ENCODE measurements around the gene ERCC2.
"Not testable (repeated sequence)": the region's sequence is repeated elsewhere in the genome, so short reads cannot be mapped to it uniquely, and the experiment has no call there.

Gene ERCC2

GRCh38 chr19:45336696-45337251, 33.6 kb downstream of the ERCC2 start:
- no peak for DNase-seq (ENCODE audit: low read depth in 2 of 2, low spot score in 1 of 2)

- DNase-seq (ENCODE audit: low read depth in 2 of 2, low spot score in 1 of 2): not testable (repeated sequence)
Measured at GRCh38 chr19:45334881-45335280, 35.5 kb downstream of the ERCC2 start.

- no peak for DNase-seq (ENCODE audit: low read depth in 2 of 2, low spot score in 1 of 2)
Measured at GRCh38 chr19:45333609-45334303, 36.6 kb downstream of the ERCC2 start.

GRCh38 chr19:45331411-45331810, 39.0 kb downstream of the ERCC2 start:
- no peak for DNase-seq (ENCODE audit: low read depth in 2 of 2, low spot score in 1 of 2)

- DNase-seq (ENCODE audit: low read depth in 2 of 2, low spot score in 1 of 2): no peak
Measured at GRCh38 chr19:45327404-45328143, 42.8 kb downstream of the ERCC2 start.

- DNase-seq (ENCODE audit: low read depth in 2 of 2, low spot score in 1 of 2): no peak
Measured at GRCh38 chr19:45324349-45324907, 45.9 kb downstream of the ERCC2 start.

GRCh38 chr19:45323671-45324081, 46.7 kb downstream of the ERCC2 start:
- DNase-seq (ENCODE audit: low read depth in 2 of 2, low spot score in 1 of 2): no peak

GRCh38 chr19:45322744-45323281, 47.6 kb downstream of the ERCC2 start, which contains the start of gene CKM:
TSS of gene CKM (minus strand) at chr19:45322875. CDS start at chr19:45319713, 3,162 bp downstream.
- no peak for DNase-seq (ENCODE audit: low read depth in 2 of 2, low spot score in 1 of 2)

GRCh38 chr19:45322311-45322710, 48.1 kb downstream of the ERCC2 start:
- DNase-seq (ENCODE audit: low read depth in 2 of 2, low spot score in 1 of 2): no peak

GRCh38 chr19:45321848-45322247, 48.5 kb downstream of the ERCC2 start:
- no peak for DNase-seq (ENCODE audit: low read depth in 2 of 2, low spot score in 1 of 2)

GRCh38 chr19:45320997-45321775, 49.2 kb downstream of the ERCC2 start:
- DNase-seq (ENCODE audit: low read depth in 2 of 2, low spot score in 1 of 2): no peak

- no peak for DNase-seq (ENCODE audit: low read depth in 2 of 2, low spot score in 1 of 2)
Measured at GRCh38 chr19:45315304-45315703, 55.1 kb downstream of the ERCC2 start.

- DNase-seq (ENCODE audit: low read depth in 2 of 2, low spot score in 1 of 2): no peak
Measured at GRCh38 chr19:45314708-45315245, 55.6 kb downstream of the ERCC2 start.

GRCh38 chr19:45312285-45312684, 58.1 kb downstream of the ERCC2 start:
- DNase-seq (ENCODE audit: low read depth in 2 of 2, low spot score in 1 of 2): not testable (repeated sequence)

GRCh38 chr19:45311621-45312020, 58.8 kb downstream of the ERCC2 start:
- DNase-seq (ENCODE audit: low read depth in 2 of 2, low spot score in 1 of 2): no peak

- not testable (repeated sequence) for DNase-seq (ENCODE audit: low read depth in 2 of 2, low spot score in 1 of 2)
Measured at GRCh38 chr19:45309322-45309721, 61.1 kb downstream of the ERCC2 start.

GRCh38 chr19:45307361-45307760, 63.0 kb downstream of the ERCC2 start:
- no peak for DNase-seq (ENCODE audit: low read depth in 2 of 2, low spot score in 1 of 2)

GRCh38 chr19:45306518-45307027, 63.8 kb downstream of the ERCC2 start:
- no peak for DNase-seq (ENCODE audit: low read depth in 2 of 2, low spot score in 1 of 2)

GRCh38 chr19:45306040-45306439, 64.3 kb downstream of the ERCC2 start:
- DNase-seq (ENCODE audit: low read depth in 2 of 2, low spot score in 1 of 2): no peak

GRCh38 chr19:45305421-45305820, 65.0 kb downstream of the ERCC2 start:
- no peak for DNase-seq (ENCODE audit: low read depth in 2 of 2, low spot score in 1 of 2)

All from stimulated activated CD8-positive, alpha-beta memory T cell treated with anti-CD3 and anti-CD28 coated beads, Interleukin-4, amount 100 ng/mL, for 1 hour (primary cell).